Hepatocyte (in vitro differentiated cells): ENCODE measurements around the gene SORCS2. TPM values are rescaled to one million over a fixed set of nuclear protein-coding genes. Genes with fewer than 3 reads are reported as not detected.

Experiments used
- DNase-seq: peaks from one replicate; pipeline ENCODE4 v3.0.0-alpha.2; 2016; ENCODE audit warnings: low spot score
- H2AFZ ChIP-seq: fragments of 200-600 bp; sonication (generic); 2 replicates; pipeline ENCODE4 v1.6.0; 2016; ENCODE audit warnings: antibody characterized with exemption, mild to moderate bottlenecking
- H3K27ac ChIP-seq: fragments of 200-600 bp; sonication (generic); 2 replicates; pipeline ENCODE4 v1.5.1; 2016; ENCODE audit warnings: mild to moderate bottlenecking
- H3K27me3 ChIP-seq: fragments of 200-600 bp; sonication (generic); 2 replicates; pipeline ENCODE4 v1.6.1; 2016
- H3K36me3 ChIP-seq: fragments of 200-600 bp; sonication (generic); replicated peaks from 2 replicates; pipeline ENCODE4 v1.5.1; 2016; ENCODE audit warnings: low read depth; ENCODE audit not compliant: insufficient read depth
- H3K4me1 ChIP-seq: fragments of 200-600 bp; sonication (generic); 2 replicates; pipeline ENCODE4 v1.5.1; 2016; ENCODE audit warnings: mild to moderate bottlenecking, moderate library complexity; ENCODE audit not compliant: insufficient read depth
- H3K4me2 ChIP-seq: fragments of 200-600 bp; sonication (generic); 2 replicates; pipeline ENCODE4 v1.6.0; 2016
- H3K4me3 ChIP-seq: fragments of 200-600 bp; sonication (generic); 2 replicates; pipeline ENCODE4 v1.5.1; 2016; ENCODE audit warnings: mild to moderate bottlenecking
- H3K79me2 ChIP-seq: fragments of 200-600 bp; sonication (generic); 2 replicates; pipeline ENCODE4 v1.6.0; 2017; ENCODE audit warnings: mild to moderate bottlenecking
- H3K9me2 ChIP-seq: fragments of 200-600 bp; sonication (generic); replicated peaks from 2 replicates; pipeline ENCODE4 v1.6.0; 2017; ENCODE audit warnings: mild to moderate bottlenecking; ENCODE audit not compliant: insufficient read depth
- H3K9me3 ChIP-seq: fragments of 200-600 bp; sonication (generic); 2 replicates; pipeline ENCODE4 v1.5.1; 2016; ENCODE audit warnings: low read depth, mild to moderate bottlenecking
- H4K20me1 ChIP-seq: fragments of 200-600 bp; sonication (generic); 2 replicates; pipeline ENCODE4 v1.6.0; 2016; ENCODE audit warnings: mild to moderate bottlenecking; ENCODE audit not compliant: insufficient read depth, poor library complexity, severe bottlenecking
- EZH2 ChIP-seq: fragments of 200-600 bp; sonication (generic); IDR thresholded peaks from 2 replicates; pipeline ENCODE4 v1.6.1; 2016; ENCODE audit warnings: antibody characterized with exemption, mild to moderate bottlenecking, borderline replicate concordance
- EZH2phosphoT487 ChIP-seq: fragments of 200-600 bp; sonication (generic); IDR thresholded peaks from one replicate; pipeline ENCODE4 v1.6.1; 2018; ENCODE audit warnings: antibody characterized with exemption, mild to moderate bottlenecking, low read depth, moderate library complexity; ENCODE audit not compliant: unreplicated experiment, severe bottlenecking
- WGBS: methylation state at CpG from one replicate; pipeline ENCODE4 v1.1.6; 2016; ENCODE audit warnings: low lambda C conversion rate; ENCODE audit errors: missing lambda C conversion rate; 5-methylcytosine and 5-hydroxymethylcytosine counted together
- polyA plus RNA-seq: library from polyadenylated mRNA; unstranded; fragments of >200 nt; fragmentation: Nextera tagmentation; extraction: Ambion mirVana; gene quantifications from 2 replicates; pipeline ENCODE4 v1.2.1, GENCODE V29; 2016
- total RNA-seq: library from RNA; depleted of rRNA; stranded (reverse); fragments of >200 nt; gene quantifications from 2 replicates; pipeline ENCODE4 v1.2.3, GENCODE V29; 2014
- TF ChIP-seq, protein P1 (sequence below): fragments of 200-600 bp; sonication (generic); IDR thresholded peaks from 2 replicates; pipeline ENCODE4 v1.5.1; 2016; ENCODE audit warnings: antibody characterized with exemption, mild to moderate bottlenecking; ENCODE audit not compliant: poor library complexity

SORCS2 gene
- total and polyA plus RNA-seq, 2 experiments from 2014 or later = 1.6 to 4.8 TPM

DNA sequence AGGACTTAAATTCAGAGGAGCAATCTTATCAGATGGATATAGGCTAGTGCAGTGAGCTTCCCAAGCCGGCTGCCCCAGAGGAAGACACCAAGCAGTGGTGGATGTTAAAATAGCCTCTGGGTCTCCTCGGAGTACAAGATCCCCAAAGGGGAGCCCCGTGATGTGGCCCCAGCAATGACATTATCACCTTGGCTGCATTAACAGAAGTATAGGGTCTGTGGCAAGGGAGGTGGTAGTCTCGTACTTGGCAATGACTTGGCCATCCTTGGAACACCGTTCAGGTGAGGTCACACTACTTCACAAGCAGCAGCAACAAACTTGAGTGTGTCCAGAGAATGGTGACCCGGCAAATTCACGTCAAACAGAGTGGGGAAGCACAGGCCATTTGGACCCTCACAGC is 174.6 kb downstream of the SORCS2 start:
- WGBS = 91% methylated on average over 7 of the region's 7 CpGs
- Histone ChIP-seq H2AFZ (no peak overlapping the region), H3K27me3 (no peaks in the 10 kb centered on the region), H4K20me1 (no peaks in the 10 kb centered on the region), H3K79me2 (no peaks in the 10 kb centered on the region), H3K4me1 (no peaks in the 10 kb centered on the region), H3K36me3 (no peaks in the 10 kb centered on the region), H3K9me3 (no peaks in the 10 kb centered on the region), H3K4me3 (no peak overlapping the region), H3K9me2 (no peaks in the 10 kb centered on the region), H3K27ac (no peak overlapping the region), H3K4me2 (no peak overlapping the region)
- no peak for DNase-seq
- TF ChIP-seq EZH2 = no peak
- TF ChIP-seq, protein P1, sequence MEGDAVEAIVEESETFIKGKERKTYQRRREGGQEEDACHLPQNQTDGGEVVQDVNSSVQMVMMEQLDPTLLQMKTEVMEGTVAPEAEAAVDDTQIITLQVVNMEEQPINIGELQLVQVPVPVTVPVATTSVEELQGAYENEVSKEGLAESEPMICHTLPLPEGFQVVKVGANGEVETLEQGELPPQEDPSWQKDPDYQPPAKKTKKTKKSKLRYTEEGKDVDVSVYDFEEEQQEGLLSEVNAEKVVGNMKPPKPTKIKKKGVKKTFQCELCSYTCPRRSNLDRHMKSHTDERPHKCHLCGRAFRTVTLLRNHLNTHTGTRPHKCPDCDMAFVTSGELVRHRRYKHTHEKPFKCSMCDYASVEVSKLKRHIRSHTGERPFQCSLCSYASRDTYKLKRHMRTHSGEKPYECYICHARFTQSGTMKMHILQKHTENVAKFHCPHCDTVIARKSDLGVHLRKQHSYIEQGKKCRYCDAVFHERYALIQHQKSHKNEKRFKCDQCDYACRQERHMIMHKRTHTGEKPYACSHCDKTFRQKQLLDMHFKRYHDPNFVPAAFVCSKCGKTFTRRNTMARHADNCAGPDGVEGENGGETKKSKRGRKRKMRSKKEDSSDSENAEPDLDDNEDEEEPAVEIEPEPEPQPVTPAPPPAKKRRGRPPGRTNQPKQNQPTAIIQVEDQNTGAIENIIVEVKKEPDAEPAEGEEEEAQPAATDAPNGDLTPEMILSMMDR = no peak
- TF ChIP-seq EZH2phosphoT487 = no peak

- Histone ChIP-seq H3K36me3 (no peaks in the 10 kb centered on the region), H3K9me2 (no peaks in the 10 kb centered on the region), H3K27me3 (no peaks in the 10 kb centered on the region), H3K4me1 (no peaks in the 10 kb centered on the region), H3K9me3 (no peaks in the 10 kb centered on the region), H2AFZ (no peak overlapping the region), H3K79me2 (no peaks in the 10 kb centered on the region), H3K4me3 (no peak overlapping the region), H4K20me1 (no peaks in the 10 kb centered on the region), H3K4me2 (no peak overlapping the region), H3K27ac (no peak overlapping the region)
- 65% methylated on average over 13 of the region's 13 CpGs for WGBS
- no peak for TF ChIP-seq EZH2
- TF ChIP-seq EZH2phosphoT487 = no peak
- TF ChIP-seq, protein P1 = no peak
- no peak for DNase-seq
These were observed 175.1 kb downstream of the SORCS2 start for GRCh38 chr4:7367406-7367805.

- H3K4me3 ChIP-seq = no peak overlapping the region
- no peaks in the 10 kb centered on the region for H4K20me1 ChIP-seq
- H3K9me2 ChIP-seq = no peaks in the 10 kb centered on the region
- H3K27ac ChIP-seq = no peak overlapping the region
- H3K79me2 ChIP-seq = no peaks in the 10 kb centered on the region
- H2AFZ ChIP-seq = no peak overlapping the region
- WGBS = 70% methylated on average over 8 of the region's 8 CpGs
- H3K4me1 ChIP-seq = no peaks in the 10 kb centered on the region
- no peaks in the 10 kb centered on the region for H3K27me3 ChIP-seq
- no peak overlapping the region for H3K4me2 ChIP-seq
- DNase-seq = no peak
- H3K9me3 ChIP-seq = no peaks in the 10 kb centered on the region
- no peaks in the 10 kb centered on the region for H3K36me3 ChIP-seq
- TF ChIP-seq, protein P1 = no peak
- no peak for TF ChIP-seq EZH2
- no peak for TF ChIP-seq EZH2phosphoT487
These were observed 175.5 kb downstream of the SORCS2 start for GRCh38 chr4:7367864-7368277.

GRCh38 chr4:7368296-7368695 is 176.0 kb downstream of the SORCS2 start:
- Histone ChIP-seq H3K36me3 (no peaks in the 10 kb centered on the region), H3K27me3 (no peaks in the 10 kb centered on the region), H3K27ac (no peak overlapping the region), H3K4me1 (no peaks in the 10 kb centered on the region), H3K79me2 (no peaks in the 10 kb centered on the region), H3K9me2 (no peaks in the 10 kb centered on the region), H3K4me3 (no peak overlapping the region), H3K4me2 (no peak overlapping the region), H2AFZ (no peak overlapping the region), H3K9me3 (no peaks in the 10 kb centered on the region), H4K20me1 (no peaks in the 10 kb centered on the region)
- TF ChIP-seq, protein P1 = no peak
- TF ChIP-seq EZH2phosphoT487 (no peak), EZH2 (no peak)
- DNase-seq = no peak
- WGBS = 95% methylated on average over 7 of the region's 7 CpGs
